ENCODE data around the gene B4GALNT2.

DNA sequence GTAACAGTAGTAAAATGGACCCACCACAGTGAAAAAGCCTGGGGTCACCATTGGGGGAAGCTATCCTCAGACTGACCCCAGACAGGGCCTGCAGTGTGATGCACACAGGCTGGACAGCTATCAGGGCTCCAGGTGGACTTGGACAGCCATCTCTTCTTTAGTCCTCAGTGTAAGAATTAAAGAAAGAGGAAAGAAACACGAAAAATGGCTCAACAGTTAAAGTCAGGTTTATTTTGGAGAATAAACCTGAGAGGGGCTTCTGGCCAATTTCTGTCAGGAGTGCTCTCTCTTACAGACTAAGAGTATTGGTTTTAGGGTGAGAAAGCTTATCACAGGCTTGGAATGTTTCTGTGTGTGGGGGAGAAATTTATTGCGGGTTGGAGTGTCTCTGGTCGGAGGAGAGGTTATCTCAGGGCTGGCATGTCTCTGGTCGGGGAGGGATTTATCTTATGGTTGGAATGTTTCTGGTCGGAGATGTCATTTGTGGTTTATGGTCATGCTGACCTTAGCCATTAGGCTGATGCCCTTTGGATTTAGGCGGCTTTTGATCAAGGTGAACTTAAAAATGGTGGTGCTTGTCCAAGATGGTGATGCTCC, 10.8 kb upstream of the B4GALNT2 start:
- TF ChIP-seq, protein P1, sequence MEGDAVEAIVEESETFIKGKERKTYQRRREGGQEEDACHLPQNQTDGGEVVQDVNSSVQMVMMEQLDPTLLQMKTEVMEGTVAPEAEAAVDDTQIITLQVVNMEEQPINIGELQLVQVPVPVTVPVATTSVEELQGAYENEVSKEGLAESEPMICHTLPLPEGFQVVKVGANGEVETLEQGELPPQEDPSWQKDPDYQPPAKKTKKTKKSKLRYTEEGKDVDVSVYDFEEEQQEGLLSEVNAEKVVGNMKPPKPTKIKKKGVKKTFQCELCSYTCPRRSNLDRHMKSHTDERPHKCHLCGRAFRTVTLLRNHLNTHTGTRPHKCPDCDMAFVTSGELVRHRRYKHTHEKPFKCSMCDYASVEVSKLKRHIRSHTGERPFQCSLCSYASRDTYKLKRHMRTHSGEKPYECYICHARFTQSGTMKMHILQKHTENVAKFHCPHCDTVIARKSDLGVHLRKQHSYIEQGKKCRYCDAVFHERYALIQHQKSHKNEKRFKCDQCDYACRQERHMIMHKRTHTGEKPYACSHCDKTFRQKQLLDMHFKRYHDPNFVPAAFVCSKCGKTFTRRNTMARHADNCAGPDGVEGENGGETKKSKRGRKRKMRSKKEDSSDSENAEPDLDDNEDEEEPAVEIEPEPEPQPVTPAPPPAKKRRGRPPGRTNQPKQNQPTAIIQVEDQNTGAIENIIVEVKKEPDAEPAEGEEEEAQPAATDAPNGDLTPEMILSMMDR (IDR thresholded peaks at IDR 0.05; ENCODE audit: insufficient read depth, low read length, poor library complexity, severe bottlenecking), result no peak
- no peak for TF ChIP-seq EZH2phosphoT487 (conservative IDR thresholded peaks at IDR 0.05; ENCODE audit: low read length)
